ENCODE results near the gene ARID5B. TPM values are rescaled to one million over a fixed set of nuclear protein-coding genes. Genes with fewer than 3 reads are reported as not detected.

Gene ARID5B
- total and polyA plus RNA-seq, 2 donors (not counting 3 experiments of a cell fraction or from before 2014, with no cell fraction given): 5.6 to 8.9 TPM

GRCh38 chr10:61990761-61991135 lies 89.2 kb downstream of the ARID5B start:
- Histone ChIP-seq H3K4me2 (ENCODE audit: insufficient read depth, low read length) (no peak overlapping the region), H3K9me3 (replicated peaks; ENCODE audit: control insufficient read depth, insufficient read depth, low read length) (no peaks in the 10 kb centered on the region), H3K36me3 (ENCODE audit: control insufficient read depth in 2 of 2, extremely low read depth in 1 of 2, insufficient read depth in 2 of 2, low read length in 2 of 2) (no peaks in the 10 kb centered on the region), H4K20me1 (replicated peaks; ENCODE audit: control insufficient read depth, extremely low read depth, insufficient read depth, low read length) (no peaks in the 10 kb centered on the region), H3K9ac (replicated peaks; ENCODE audit: extremely low read depth, insufficient read depth, low read length) (no peak overlapping the region), H3K4me3 (replicated peaks in 1 of 3; ENCODE audit: insufficient read depth in 1 of 3, low read depth in 1 of 3, low read length in 3 of 3) (no peak overlapping the region), H3K4me1 (ENCODE audit: control insufficient read depth, extremely low read depth, insufficient read depth, low read length) (peaks cover 23% of the 10 kb centered on the region), H3K27me3 (ENCODE audit: control insufficient read depth in 2 of 2, insufficient read depth in 2 of 2, low read length in 2 of 2) (no peaks in the 10 kb centered on the region), H3K9me1 (replicated peaks; ENCODE audit: control insufficient read depth, extremely low read depth, insufficient read depth, low read length) (no peaks in the 10 kb centered on the region), H2AFZ (ENCODE audit: low read depth, low read length) (no peak overlapping the region), H3K79me2 (ENCODE audit: control insufficient read depth, insufficient read depth, low read length) (no peaks in the 10 kb centered on the region), H3K27ac (ENCODE audit: insufficient read depth, low read depth, low read length) (no peak overlapping the region)
- FAIRE-seq (no peak), DNase-seq (ENCODE audit: low read depth, low spot score) (no peak)
- CTCF ChIA-PET: no interaction called here
- POLR2A ChIA-PET: no interaction called here
- intact Hi-C loops (cut with micrococcal nuclease) (no loop called here), dilution Hi-C loops (cut with MboI; ENCODE audit: extremely low pct_ligation_motif_present, low sequenced_read_pairs) (no loop called here)
- no TSS peak for BruUV-seq (replicated peaks)
- no peak for TF ChIP-seq FOS (IDR thresholded peaks at IDR 0.05; ENCODE audit: borderline replicate concordance, insufficient read depth, low read length)
- TF ChIP-seq POLR2AphosphoS5 (IDR thresholded peaks at IDR 0.05; ENCODE audit: insufficient read depth, low read depth, low read length): no peak
- no peak for TF ChIP-seq MYC (IDR thresholded peaks at IDR 0.05; ENCODE audit: low read depth, low read length)
- no peak for TF ChIP-seq MAX (IDR thresholded peaks at IDR 0.05; ENCODE audit: insufficient read depth, insufficient read length)
- TF ChIP-seq JUN (IDR thresholded peaks at IDR 0.05; ENCODE audit: borderline replicate concordance, insufficient read depth, insufficient read length, low read depth): no peak
- TF ChIP-seq POLR2A (IDR thresholded peaks at IDR 0.05; ENCODE audit: low read depth, low read length): no peak
- no peak for TF ChIP-seq CTCF (IDR thresholded peaks at IDR 0.05; ENCODE audit: extremely low read depth in 1 of 2, insufficient read depth in 1 of 2, low read depth in 1 of 2, low read length in 2 of 2)
- TF ChIP-seq EZH2 (IDR thresholded peaks at IDR 0.05; ENCODE audit: borderline replicate concordance, low read depth, low read length, severe bottlenecking): no peak
- TF ChIP-seq GATA2 (IDR thresholded peaks at IDR 0.05; ENCODE audit: insufficient read depth, insufficient read length, low read depth, low read length): no peak

Data from endothelial cell of umbilical vein (primary cell).